GM12892 (cell line): Measurements from ENCODE around the gene ANKRD11.

Experiments
- POLR2A ChIP-seq: IDR thresholded peaks from 2 replicates; pipeline ENCODE4 v1.6.1; 2011; ENCODE audit warnings: low read depth, low read length, control low read depth
- POLR2AphosphoS5 ChIP-seq: IDR thresholded peaks from 2 replicates; pipeline ENCODE4 v1.6.1; 2011; ENCODE audit warnings: low read depth, low read length, control low read depth
- TAF1 ChIP-seq: IDR thresholded peaks from 2 replicates; pipeline ENCODE4 v1.6.1; 2011; ENCODE audit warnings: low read depth, mild to moderate bottlenecking, control low read depth, low read length, borderline replicate concordance

- TF ChIP-seq POLR2A (no peak), POLR2AphosphoS5 (no peak), TAF1 (no peak)
These were observed 138.2 kb downstream of the ANKRD11 start for GRCh38 chr16:89352091-89352681.
